Skeletal muscle cell (primary cell): ENCODE results near the gene ARHGEF10L.
"Not testable (repeated sequence)": the region's sequence is repeated elsewhere in the genome, so short reads cannot be mapped to it uniquely, and the experiment has no call there.

ENCODE experiments used
- DNase-seq: peaks from one replicate; pipeline ENCODE4 v3.0.0-alpha.2; 2010; ENCODE audit warnings: low read depth
- H3K4me3 ChIP-seq: 2 replicates; pipeline ENCODE4 v1.5.1; 2011; ENCODE audit warnings: low read depth, mild to moderate bottlenecking, control low read depth, low read length, moderate library complexity

The ARHGEF10L gene

DNA sequence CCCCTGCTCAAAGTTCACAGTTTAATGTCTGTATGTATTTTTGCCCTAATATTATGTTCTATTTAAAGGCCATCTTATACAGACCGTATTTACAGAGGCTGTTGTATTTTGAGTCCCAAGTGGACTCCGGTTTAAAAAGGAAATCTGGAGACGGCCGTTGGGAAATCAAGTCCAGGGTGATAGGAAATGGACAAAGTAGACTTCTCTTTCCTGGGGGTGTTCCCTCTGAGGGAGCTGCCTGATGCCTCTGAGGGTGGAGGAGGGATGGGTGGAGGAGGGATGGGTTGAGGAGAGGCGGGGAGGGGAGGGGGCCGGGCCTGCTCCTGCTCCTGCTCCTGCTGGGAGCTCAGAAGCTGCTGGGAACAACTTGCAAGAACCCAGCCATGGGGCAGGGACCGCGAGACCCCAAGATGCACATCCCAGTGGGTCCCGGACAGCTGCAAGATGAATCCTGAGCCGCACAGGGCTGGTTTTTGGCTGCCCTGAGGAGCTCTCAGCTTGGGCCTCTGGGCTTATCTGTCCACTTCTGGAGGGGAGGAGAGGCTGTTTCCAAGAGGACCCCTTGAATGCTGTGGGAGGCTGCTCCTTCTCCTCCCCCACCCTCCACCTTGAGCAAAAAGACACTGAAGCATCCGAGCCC is 203.6 kb downstream of the ARHGEF10L start:
- no peak for DNase-seq

DNA sequence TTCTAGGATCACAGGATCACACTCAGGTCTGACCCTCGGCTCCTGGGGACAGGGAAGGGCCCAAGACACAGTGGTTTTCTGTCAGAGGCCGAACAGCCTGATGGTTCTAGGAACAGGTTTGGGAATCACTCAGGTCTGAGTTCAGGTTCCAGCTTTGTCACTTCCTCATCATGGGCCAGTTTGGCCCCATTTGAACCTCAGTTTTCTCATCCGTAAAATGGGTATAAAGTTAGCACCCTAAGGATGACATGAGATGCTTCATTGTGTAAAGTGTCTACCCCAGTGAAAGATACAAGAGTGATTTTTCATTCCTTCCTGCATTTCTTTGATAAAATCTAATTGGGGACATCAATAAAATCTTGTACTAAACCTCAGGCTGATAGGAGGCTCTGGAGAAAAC is 204.4 kb downstream of the ARHGEF10L start:
- DNase-seq = no peak
- H3K4me3 ChIP-seq = no peak overlapping the region

More for the DNA sequence above, 203.6 kb downstream of the ARHGEF10L start:
- H3K4me3 ChIP-seq = no peak overlapping the region

DNA sequence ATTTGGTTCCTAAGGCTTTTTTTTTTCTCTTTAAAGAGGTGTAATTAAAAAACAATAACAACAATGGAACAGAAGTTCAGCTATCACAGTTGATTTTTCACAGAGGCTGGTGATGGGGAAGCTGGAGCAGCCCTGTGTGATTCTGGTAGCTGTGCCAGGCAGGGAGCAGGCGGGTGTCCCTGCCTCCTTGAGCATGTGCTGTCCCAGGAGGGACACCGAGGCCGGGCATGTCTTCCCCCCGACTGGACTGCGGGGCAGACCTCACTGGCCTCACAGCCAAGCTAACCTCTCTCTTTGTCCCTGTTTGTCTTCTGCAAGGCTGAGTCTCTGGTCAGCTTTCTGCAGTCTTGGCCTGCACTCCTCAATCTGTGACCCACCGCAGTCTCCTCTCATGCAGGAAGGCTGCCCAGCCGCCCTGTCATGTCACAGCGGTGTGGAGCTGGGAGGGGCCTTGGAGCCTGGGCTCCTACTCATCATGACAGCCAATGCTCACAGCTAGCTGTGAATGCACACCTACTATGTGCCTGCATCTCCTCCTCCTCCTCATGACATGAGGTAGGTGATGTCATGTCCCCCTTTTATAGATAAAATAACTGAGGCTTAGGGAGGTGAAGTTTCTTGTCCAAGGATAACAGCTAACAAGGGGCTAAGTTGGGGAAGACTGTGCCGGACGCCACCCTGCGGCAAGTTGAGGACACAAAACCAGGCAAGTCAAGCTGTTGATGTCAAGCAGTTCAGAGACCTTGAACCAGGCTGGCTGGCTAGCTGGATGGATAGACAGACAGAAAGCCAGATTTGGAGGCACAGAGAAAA is 205.4 kb downstream of the ARHGEF10L start:
- H3K4me3 ChIP-seq = no peak overlapping the region
- no peak for DNase-seq

DNA sequence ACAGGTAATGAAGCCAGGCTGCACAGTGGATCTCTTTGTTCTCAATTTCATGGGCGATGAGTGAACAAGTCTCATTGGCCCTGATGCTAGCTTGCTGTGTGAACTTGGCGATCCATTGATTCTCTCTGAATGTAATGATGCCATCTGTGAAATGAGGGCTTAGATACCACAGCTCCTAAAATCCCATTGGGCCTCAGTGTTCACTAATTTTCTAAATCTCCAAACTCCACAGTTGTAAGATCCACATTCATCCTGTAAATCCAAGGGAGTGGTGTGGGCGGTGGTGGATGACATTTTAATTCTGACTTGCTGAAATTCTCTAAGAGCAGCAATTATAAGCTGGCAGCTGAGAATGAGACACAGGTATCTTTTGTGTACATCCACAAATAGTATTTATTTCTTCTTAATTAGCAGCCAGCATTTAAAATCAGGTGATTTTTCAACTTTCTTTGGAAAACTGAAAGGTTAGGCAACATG is 206.0 kb downstream of the ARHGEF10L start:
- H3K4me3 ChIP-seq = no peak overlapping the region
- DNase-seq = no peak

DNA sequence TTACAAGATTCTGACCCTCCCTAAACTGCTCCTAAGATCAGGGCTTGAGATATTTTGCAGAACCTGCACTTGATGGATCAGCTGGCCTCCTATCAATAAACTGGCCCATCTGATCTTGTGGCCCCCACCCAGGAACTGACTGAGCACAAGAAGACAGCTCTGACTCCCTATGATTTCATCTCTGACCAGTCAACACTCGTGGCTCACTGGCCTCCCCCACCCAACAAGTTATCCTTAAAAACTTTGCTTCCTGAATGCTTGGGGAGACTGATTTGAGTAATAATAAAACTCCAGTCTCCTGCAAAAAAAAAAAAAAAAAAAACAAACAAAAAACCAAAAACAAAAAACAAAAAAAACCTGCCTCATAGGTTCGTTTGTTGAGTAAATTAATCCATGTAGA is 206.8 kb downstream of the ARHGEF10L start:
- not testable (repeated sequence) for H3K4me3 ChIP-seq

DNA sequence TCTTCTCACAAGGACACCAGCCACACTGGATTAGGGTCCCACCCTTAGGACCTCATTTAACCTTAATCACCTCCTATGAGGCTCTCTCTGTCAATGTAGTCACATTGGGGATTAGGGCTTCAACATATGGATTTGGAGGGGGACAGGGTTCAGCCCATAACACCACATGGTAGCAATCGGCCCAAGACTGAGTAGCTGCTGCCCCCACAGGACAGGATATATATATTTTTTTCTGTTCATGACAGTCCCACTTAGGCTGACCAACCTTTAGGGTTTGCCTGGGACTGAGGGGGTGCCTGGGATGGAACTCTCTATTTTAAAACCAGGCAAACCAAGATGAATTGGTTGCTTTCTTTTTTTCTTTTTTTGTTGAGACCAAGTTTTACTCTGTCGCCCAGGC is 207.4 kb downstream of the ARHGEF10L start:
- DNase-seq = no peak
- H3K4me3 ChIP-seq = no peak overlapping the region

More for the DNA sequence above, 206.8 kb downstream of the ARHGEF10L start:
- not testable (repeated sequence) for DNase-seq
